Measurements from ENCODE around the gene NOS1.

- TF ChIP-seq, protein P1, sequence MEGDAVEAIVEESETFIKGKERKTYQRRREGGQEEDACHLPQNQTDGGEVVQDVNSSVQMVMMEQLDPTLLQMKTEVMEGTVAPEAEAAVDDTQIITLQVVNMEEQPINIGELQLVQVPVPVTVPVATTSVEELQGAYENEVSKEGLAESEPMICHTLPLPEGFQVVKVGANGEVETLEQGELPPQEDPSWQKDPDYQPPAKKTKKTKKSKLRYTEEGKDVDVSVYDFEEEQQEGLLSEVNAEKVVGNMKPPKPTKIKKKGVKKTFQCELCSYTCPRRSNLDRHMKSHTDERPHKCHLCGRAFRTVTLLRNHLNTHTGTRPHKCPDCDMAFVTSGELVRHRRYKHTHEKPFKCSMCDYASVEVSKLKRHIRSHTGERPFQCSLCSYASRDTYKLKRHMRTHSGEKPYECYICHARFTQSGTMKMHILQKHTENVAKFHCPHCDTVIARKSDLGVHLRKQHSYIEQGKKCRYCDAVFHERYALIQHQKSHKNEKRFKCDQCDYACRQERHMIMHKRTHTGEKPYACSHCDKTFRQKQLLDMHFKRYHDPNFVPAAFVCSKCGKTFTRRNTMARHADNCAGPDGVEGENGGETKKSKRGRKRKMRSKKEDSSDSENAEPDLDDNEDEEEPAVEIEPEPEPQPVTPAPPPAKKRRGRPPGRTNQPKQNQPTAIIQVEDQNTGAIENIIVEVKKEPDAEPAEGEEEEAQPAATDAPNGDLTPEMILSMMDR (IDR thresholded peaks at IDR 0.05) = no peak
- TF ChIP-seq POLR2A (IDR thresholded peaks at IDR 0.05) = no peak
Observed at GRCh38 chr12:117167769-117168168, 193.7 kb downstream of the NOS1 start.

Measured in transverse colon (tissue), 3 donors.